PC-9 (cell line): ENCODE results near the gene MET. TPM values are rescaled to one million over a fixed set of nuclear protein-coding genes. Genes with fewer than 3 reads are reported as not detected.

ENCODE experiments used
- Bru-seq: library from RNA; stranded (reverse); fragments of 400-500 nt; gene quantifications from one replicate; lab custom pipeline; 2021; lab: Mats Ljungman, UMichigan
- BruChase-seq, 2 experiments: library from RNA; stranded (reverse); fragments of 400-500 nt; gene quantifications; one replicate each; lab custom pipeline; 2021; lab: Mats Ljungman, UMichigan
- BruUV-seq: library from RNA; stranded (reverse); fragments of 400-500 nt; replicated peaks from 2 replicates; lab custom pipeline; 2021; lab: Mats Ljungman, UMichigan
- CTCF ChIA-PET: fragments of 300-600 bp; sonication (Branson Sonifier 250); formaldehyde crosslinking; loops from one replicate; lab custom pipeline; 2022; ENCODE audit warnings: antibody characterized with exemption; lab: Charles Lee
- POLR2A ChIA-PET: fragments of 300-600 bp; sonication (Branson Sonifier 250); formaldehyde crosslinking; loops from one replicate; lab custom pipeline; 2022; ENCODE audit warnings: antibody characterized with exemption; ENCODE audit not compliant: unreplicated experiment; lab: Charles Lee
- DNase-seq, 2 experiments: peaks; one replicate each; pipeline versions ENCODE4 v3.0.0 to v3.0.0-alpha.2; 2015 to 2022; ENCODE audit warnings: mixed read lengths in 1 of 2
- H2AFZ ChIP-seq: fragments of 200-600 bp; sonication (generic); 2 replicates; pipeline ENCODE4 v1.8.1; 2017; ENCODE audit warnings: antibody characterized with exemption
- H3F3A ChIP-seq: fragments of 200-600 bp; sonication (generic); 2 replicates; pipeline ENCODE4 v1.8.1; 2017; ENCODE audit warnings: antibody characterized with exemption, mild to moderate bottlenecking, low read depth; ENCODE audit not compliant: insufficient read depth
- H3K27ac ChIP-seq: fragments of 200-600 bp; sonication (generic); 2 replicates; pipeline ENCODE4 v1.6.1; 2016; ENCODE audit warnings: mixed run types
- H3K27me3 ChIP-seq: fragments of 200-600 bp; sonication (generic); 2 replicates; pipeline ENCODE4 v1.6.1; 2016; ENCODE audit warnings: low read depth, mixed run types; ENCODE audit not compliant: insufficient read depth
- H3K36me3 ChIP-seq: fragments of 200-600 bp; sonication (generic); 2 replicates; pipeline ENCODE4 v1.6.1; 2016; ENCODE audit warnings: low read depth, mixed run types
- H3K4me1 ChIP-seq: fragments of 200-600 bp; sonication (generic); replicated peaks from 2 replicates; pipeline ENCODE4 v1.6.1; 2016; ENCODE audit warnings: mixed run types; ENCODE audit not compliant: insufficient read depth
- H3K4me2 ChIP-seq: fragments of 200-600 bp; sonication (generic); 2 replicates; pipeline ENCODE4 v1.6.1; 2017; ENCODE audit warnings: mixed run types
- H3K4me3 ChIP-seq: fragments of 200-600 bp; sonication (generic); 2 replicates; pipeline ENCODE4 v1.6.1; 2016; ENCODE audit warnings: mixed run types
- H3K79me2 ChIP-seq: fragments of 200-600 bp; sonication (generic); 2 replicates; pipeline ENCODE4 v1.6.1; 2017; ENCODE audit warnings: low read depth, mixed run types
- H3K9me2 ChIP-seq: fragments of 200-600 bp; sonication (generic); 2 replicates; pipeline ENCODE4 v1.8.1; 2017; ENCODE audit warnings: mild to moderate bottlenecking; ENCODE audit not compliant: insufficient read depth
- H3K9me3 ChIP-seq: fragments of 200-600 bp; sonication (generic); 2 replicates; pipeline ENCODE4 v1.8.1; 2016; ENCODE audit warnings: low read depth; ENCODE audit not compliant: insufficient read depth
- H4K20me1 ChIP-seq: fragments of 200-600 bp; sonication (generic); 2 replicates; pipeline ENCODE4 v1.8.1; 2017; ENCODE audit not compliant: insufficient read depth
- CTCF ChIP-seq: fragments of 200-600 bp; sonication (generic); conservative IDR thresholded peaks from 2 replicates; pipeline ENCODE4 v1.6.1; 2017; ENCODE audit warnings: mixed run types, antibody characterized with exemption, mild to moderate bottlenecking, moderate library complexity
- EZH2 ChIP-seq: fragments of 200-600 bp; sonication (generic); IDR thresholded peaks from 2 replicates; pipeline ENCODE4 v1.8.0; 2017; ENCODE audit warnings: antibody characterized with exemption, low read depth
- intact Hi-C: fragments of 100-400 bp; cut with micrococcal nuclease; formaldehyde crosslinking; loops from one replicate; pipeline ENCODE4 v1.10.0; 2022; ENCODE audit not compliant: unreplicated experiment
- long read RNA-seq: library from polyadenylated mRNA; stranded (forward); transcript quantifications from one replicate; pipeline ENCODE4 v2.0.0, GENCODE V29; 2022
- total RNA-seq: library from RNA; stranded (reverse); gene quantifications from 2 replicates; pipeline ENCODE4 v1.2.3, GENCODE V29; 2021

Gene MET
- total RNA-seq (237 and 287 TPM in 2 replicates), Bru-seq, nascent RNA (percentile 99 among the genes with signal in this experiment), BruChase-seq, experiment 1, labeled RNA remaining after a 2-hour chase (percentile 98 among the genes with signal in this experiment), BruChase-seq, experiment 2, labeled RNA remaining after a 6-hour chase (percentile 97 among the genes with signal in this experiment)
- long read RNA-seq, full-length matches to known transcripts = 106 of 232 reads
- long read RNA-seq, partial matches to known transcripts = 86 of 232 reads
- long read RNA-seq, other reads (novel, unspliced or antisense) = 40 of 232 reads

GRCh38 chr7:116671681-116672595 lies at the start of gene MET:
TSS of gene MET (plus strand) at chr7:116672196. CDS start at chr7:116699085, 26,889 bp downstream.
- peaks cover 40% of the 10 kb centered on the region for H3K4me1 ChIP-seq
- peak within 1 kb of the TSS; percentile 90 for H3K27ac ChIP-seq
- H3K36me3 ChIP-seq = no peaks in the 10 kb centered on the region
- ChIA-PET POLR2A (interaction anchor here (0.6 kb wide), 3 partner anchors 16 to 36 kb away, joined by 3 to 5 read pairs (median 4); no protein-coding TSS in a partner anchor), CTCF (interaction anchor here (0.7 to 1.8 kb wide), 4 partner anchors 23 to 136 kb away, joined by 4 to 10 read pairs (median 6); no protein-coding TSS in a partner anchor)
- H2AFZ ChIP-seq = peak within 1 kb of the TSS; percentile 92
- TF ChIP-seq EZH2 (no peak), CTCF (peak; percentile 76)
- H3K9me2 ChIP-seq = no peaks in the 10 kb centered on the region
- BruUV-seq = TSS peak; percentile 69
- peak; percentile 82 to 98 for DNase-seq
- peaks cover 7% of the 10 kb centered on the region for H3K9me3 ChIP-seq
- peak within 1 kb of the TSS; percentile 98 for H3K4me3 ChIP-seq
- peaks cover 18% of the 10 kb centered on the region for H3F3A ChIP-seq
- intact Hi-C loops = loop anchor here (1.0 to 5.0 kb wide), 14 partner anchors 18 to 500 kb away; partner anchors contain the start of genes CAPZA2, ST7 and TES
- H4K20me1 ChIP-seq = no peaks in the 10 kb centered on the region
- peak within 1 kb of the TSS; percentile 91 for H3K4me2 ChIP-seq
- H3K27me3 ChIP-seq = no peaks in the 10 kb centered on the region
- peaks cover 46% of the 10 kb centered on the region for H3K79me2 ChIP-seq

DNA sequence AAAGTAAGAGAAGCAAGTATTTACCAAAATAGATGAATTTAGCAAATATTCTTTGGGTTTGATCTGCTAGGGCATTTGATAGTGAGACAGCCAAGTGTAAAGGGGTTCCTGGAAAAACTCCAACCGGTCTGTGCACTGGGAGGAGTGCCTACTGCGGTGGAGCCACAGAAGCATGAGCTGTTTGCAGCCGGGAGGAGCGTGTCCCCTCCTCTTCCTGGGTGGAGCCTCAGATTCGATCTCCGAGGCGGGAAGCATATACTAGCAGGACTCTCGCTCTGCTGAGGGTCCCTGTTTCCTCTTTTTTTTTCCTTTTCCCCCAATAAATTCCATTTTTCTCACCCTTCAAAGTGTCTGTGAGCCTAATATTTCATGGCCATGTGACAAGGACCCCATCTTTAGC lies 45.1 kb upstream of the MET start:
- Histone ChIP-seq H3K27ac (no peak overlapping the region), H3K36me3 (no peaks in the 10 kb centered on the region), H3K4me3 (no peak overlapping the region), H2AFZ (no peak overlapping the region), H3K27me3 (no peaks in the 10 kb centered on the region), H3K9me2 (no peaks in the 10 kb centered on the region), H3K4me1 (no peaks in the 10 kb centered on the region), H3F3A (no peaks in the 10 kb centered on the region), H4K20me1 (no peaks in the 10 kb centered on the region), H3K79me2 (no peaks in the 10 kb centered on the region), H3K9me3 (no peaks in the 10 kb centered on the region), H3K4me2 (no peak overlapping the region)
- no peak for TF ChIP-seq CTCF
- TF ChIP-seq EZH2 = no peak
- DNase-seq = no peak
- POLR2A ChIA-PET = interaction anchor here (0.6 kb wide), 1 partner anchor 17 kb away, joined by 4 read pairs; no protein-coding TSS in a partner anchor
- BruUV-seq = no TSS peak
- intact Hi-C loops = no loop called here
- CTCF ChIA-PET = no interaction called here

- no peak overlapping the region for H3K4me2 ChIP-seq
- H3F3A ChIP-seq = no peaks in the 10 kb centered on the region
- ChIA-PET POLR2A (no interaction called here), CTCF (no interaction called here)
- no peak overlapping the region for H2AFZ ChIP-seq
- H3K9me2 ChIP-seq = no peaks in the 10 kb centered on the region
- BruUV-seq = no TSS peak
- DNase-seq = no peak
- no peaks in the 10 kb centered on the region for H3K36me3 ChIP-seq
- H3K4me1 ChIP-seq = no peaks in the 10 kb centered on the region
- no peaks in the 10 kb centered on the region for H3K9me3 ChIP-seq
- no peak overlapping the region for H3K4me3 ChIP-seq
- no peaks in the 10 kb centered on the region for H3K27me3 ChIP-seq
- no peaks in the 10 kb centered on the region for H3K79me2 ChIP-seq
- intact Hi-C loops = no loop called here
- H4K20me1 ChIP-seq = no peaks in the 10 kb centered on the region
- no peak for TF ChIP-seq CTCF
- no peak overlapping the region for H3K27ac ChIP-seq
These were observed 42.9 kb upstream of the MET start for GRCh38 chr7:116629051-116629463.
